Endothelial cell (in vitro differentiated cells): Measurements from ENCODE around the gene CCDC201. TPM values are rescaled to one million over a fixed set of nuclear protein-coding genes. Genes with fewer than 3 reads are reported as not detected.

Source experiments
- DNase-seq: peaks from one replicate; pipeline ENCODE4 v3.0.0; 2021; ENCODE audit warnings: low spot score
- H3K27ac Mint-ChIP-seq: one replicate; pipeline ENCODE4 v1.8.0; 2021; ENCODE audit warnings: mixed read lengths, inconsistent platforms; ENCODE audit not compliant: unreplicated experiment
- H3K27me3 Mint-ChIP-seq: one replicate; pipeline ENCODE4 v1.8.0; 2021; ENCODE audit warnings: mild to moderate bottlenecking, moderate library complexity, mixed read lengths, inconsistent platforms; ENCODE audit not compliant: unreplicated experiment
- H3K36me3 Mint-ChIP-seq: one replicate; pipeline ENCODE4 v1.8.0; 2021; ENCODE audit warnings: mild to moderate bottlenecking, low read depth, mixed read lengths, inconsistent platforms; ENCODE audit not compliant: unreplicated experiment
- H3K4me1 Mint-ChIP-seq: one replicate; pipeline ENCODE4 v1.8.0; 2021; ENCODE audit warnings: mild to moderate bottlenecking, mixed read lengths, inconsistent platforms; ENCODE audit not compliant: unreplicated experiment
- H3K4me3 Mint-ChIP-seq: one replicate; pipeline ENCODE4 v1.8.0; 2021; ENCODE audit warnings: mild to moderate bottlenecking, mixed read lengths, inconsistent platforms; ENCODE audit not compliant: unreplicated experiment
- H3K9me3 Mint-ChIP-seq: one replicate; pipeline ENCODE4 v1.8.0; 2021; ENCODE audit warnings: mixed read lengths, inconsistent platforms; ENCODE audit not compliant: unreplicated experiment
- CTCF ChIP-seq: fragments of 200-600 bp; sonication (generic); IDR thresholded peaks from one replicate; pipeline ENCODE4 v1.5.0; 2021; ENCODE audit warnings: antibody characterized with exemption; ENCODE audit not compliant: unreplicated experiment
- total RNA-seq: library from RNA; stranded (reverse); fragmentation: NEBNext Ultra II Directional; extraction: Animal tissue kit (Norgen Biotek cat#: 25700); gene quantifications from one replicate; pipeline ENCODE4 v1.2.1, GENCODE V29; 2021; ENCODE audit not compliant: unreplicated experiment

The CCDC201 gene
- total RNA-seq, 1 donor from 2014 or later = not detected

- Mint-ChIP-seq H3K36me3 (no peaks in the 10 kb centered on the region), H3K27me3 (no peaks in the 10 kb centered on the region), H3K27ac (no peak overlapping the region), H3K4me3 (no peak overlapping the region), H3K9me3 (peaks cover 2% of the 10 kb centered on the region), H3K4me1 (no peaks in the 10 kb centered on the region)
- TF ChIP-seq CTCF = peak; percentile 61
- peak; percentile 55 for DNase-seq
These were observed 507 bp downstream of the CCDC201 start for GRCh38 chr7:45872116-45873034.

GRCh38 chr7:45869426-45869825, 3.5 kb downstream of the CCDC201 start:
- TF ChIP-seq CTCF = no peak
- Mint-ChIP-seq H3K36me3 (no peaks in the 10 kb centered on the region), H3K9me3 (no peaks in the 10 kb centered on the region), H3K4me1 (no peaks in the 10 kb centered on the region), H3K27ac (no peak overlapping the region), H3K4me3 (no peak overlapping the region), H3K27me3 (no peaks in the 10 kb centered on the region)
- DNase-seq = no peak

GRCh38 chr7:45867471-45867870, 5.4 kb downstream of the CCDC201 start:
- Mint-ChIP-seq H3K4me3 (no peak overlapping the region), H3K9me3 (no peaks in the 10 kb centered on the region), H3K27me3 (peaks cover 1% of the 10 kb centered on the region), H3K27ac (no peak overlapping the region), H3K4me1 (no peaks in the 10 kb centered on the region), H3K36me3 (no peaks in the 10 kb centered on the region)
- TF ChIP-seq CTCF = no peak
- DNase-seq = no peak

- no peak overlapping the region for H3K27ac Mint-ChIP-seq
- H3K4me1 Mint-ChIP-seq = no peaks in the 10 kb centered on the region
- no peak overlapping the region for H3K4me3 Mint-ChIP-seq
- H3K27me3 Mint-ChIP-seq = peaks cover 1% of the 10 kb centered on the region
- no peaks in the 10 kb centered on the region for H3K9me3 Mint-ChIP-seq
- no peak for DNase-seq
- no peak for TF ChIP-seq CTCF
- H3K36me3 Mint-ChIP-seq = no peaks in the 10 kb centered on the region
These were observed 7.1 kb downstream of the CCDC201 start for GRCh38 chr7:45865594-45866410.
